ENCODE results near the gene CCDC146.

CCDC146 gene

DNA sequence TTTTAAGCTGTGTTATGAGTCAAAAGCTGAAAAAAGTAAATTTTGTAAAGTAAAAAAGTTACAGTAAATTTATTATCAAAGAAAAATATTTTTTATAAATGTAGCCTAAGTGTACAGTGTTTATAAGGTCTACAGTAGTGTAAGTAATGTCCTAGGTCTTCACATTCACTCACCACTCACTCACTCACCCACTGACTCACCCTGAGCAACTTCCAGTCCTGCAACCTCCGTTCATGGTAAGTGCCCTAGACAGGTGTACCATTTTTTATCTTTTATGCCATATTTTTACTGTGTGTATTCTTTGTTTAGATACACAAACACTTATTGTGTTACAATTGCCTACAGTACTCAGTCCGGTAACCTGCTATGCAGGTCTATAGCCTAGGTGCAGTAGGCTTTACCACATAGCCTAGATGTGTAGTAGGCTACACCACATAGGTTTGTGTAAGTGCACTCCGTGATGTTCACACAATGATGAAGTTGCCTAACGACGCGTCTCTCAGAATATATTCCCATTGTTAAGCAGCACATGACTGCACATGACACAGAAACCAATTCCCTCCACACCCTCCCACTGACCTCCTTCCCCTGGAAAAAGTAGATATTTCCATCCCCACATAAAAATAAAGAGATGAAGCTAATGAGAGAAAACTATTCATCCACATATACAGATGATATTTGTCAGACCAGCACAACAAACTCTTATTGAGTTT, 122.0 kb downstream of the CCDC146 start:
- in situ Hi-C loops (cut with MboI; ENCODE audit: low pct_unique_long_range_greater_than_20kb, low sequenced_read_pairs, unreplicated experiment): no loop called here
- TF ChIP-seq CTCF (IDR thresholded peaks at IDR 0.05; ENCODE audit: extremely low read depth, insufficient read depth, missing control alignments): no peak
- no peak for DNase-seq (ENCODE audit: low spot score)

DNA sequence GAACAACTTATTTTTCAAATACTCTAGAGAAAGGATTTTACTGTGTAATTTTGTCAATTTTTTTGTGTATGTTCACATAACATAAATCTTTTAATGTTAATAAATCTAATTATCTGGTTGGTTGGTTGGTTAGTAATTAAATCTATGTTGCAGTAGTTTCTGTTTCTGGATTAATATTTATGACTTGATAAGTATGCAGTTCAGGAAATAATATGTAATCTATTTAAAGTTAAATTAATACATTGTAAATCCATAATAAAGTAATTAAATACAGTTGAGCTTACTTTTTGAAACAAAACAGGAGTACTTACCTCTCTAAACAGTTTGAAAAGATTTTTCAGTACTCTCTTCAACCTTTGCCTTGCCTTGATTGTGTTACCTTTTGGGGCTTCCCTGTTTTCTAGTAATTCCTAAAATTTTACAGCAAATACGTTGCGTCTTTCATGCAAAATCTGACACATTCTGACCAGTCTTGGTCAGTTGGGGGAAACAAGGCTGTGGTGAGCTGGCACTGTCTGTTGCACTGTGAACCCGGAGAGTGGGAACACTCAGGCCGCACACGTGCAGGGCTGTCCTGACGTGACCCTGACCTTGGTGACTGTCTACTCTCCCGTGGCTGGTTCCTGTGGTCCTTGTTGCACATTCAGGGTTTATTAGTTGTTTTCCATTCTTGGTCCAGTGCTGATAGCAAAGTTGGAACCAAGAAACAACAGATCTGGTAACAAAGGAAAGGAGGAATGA, 122.8 kb downstream of the CCDC146 start:
- TF ChIP-seq CTCF (IDR thresholded peaks at IDR 0.05; ENCODE audit: extremely low read depth, insufficient read depth, missing control alignments): no peak
- in situ Hi-C loops (cut with MboI; ENCODE audit: low pct_unique_long_range_greater_than_20kb, low sequenced_read_pairs, unreplicated experiment): loop anchor here (5.0 kb wide), 1 partner anchor 87 kb away; no protein-coding TSS in a partner anchor
- no peak for DNase-seq (ENCODE audit: low spot score)

- in situ Hi-C loops (cut with MboI; ENCODE audit: low pct_unique_long_range_greater_than_20kb, low sequenced_read_pairs, unreplicated experiment): loop anchor here (5.0 kb wide), 1 partner anchor 86 kb away; no protein-coding TSS in a partner anchor
- no peak for TF ChIP-seq CTCF (IDR thresholded peaks at IDR 0.05; ENCODE audit: extremely low read depth, insufficient read depth, missing control alignments)
- DNase-seq (ENCODE audit: low spot score): no peak
These were observed 123.7 kb downstream of the CCDC146 start for GRCh38 chr7:77246026-77246640.

DNA sequence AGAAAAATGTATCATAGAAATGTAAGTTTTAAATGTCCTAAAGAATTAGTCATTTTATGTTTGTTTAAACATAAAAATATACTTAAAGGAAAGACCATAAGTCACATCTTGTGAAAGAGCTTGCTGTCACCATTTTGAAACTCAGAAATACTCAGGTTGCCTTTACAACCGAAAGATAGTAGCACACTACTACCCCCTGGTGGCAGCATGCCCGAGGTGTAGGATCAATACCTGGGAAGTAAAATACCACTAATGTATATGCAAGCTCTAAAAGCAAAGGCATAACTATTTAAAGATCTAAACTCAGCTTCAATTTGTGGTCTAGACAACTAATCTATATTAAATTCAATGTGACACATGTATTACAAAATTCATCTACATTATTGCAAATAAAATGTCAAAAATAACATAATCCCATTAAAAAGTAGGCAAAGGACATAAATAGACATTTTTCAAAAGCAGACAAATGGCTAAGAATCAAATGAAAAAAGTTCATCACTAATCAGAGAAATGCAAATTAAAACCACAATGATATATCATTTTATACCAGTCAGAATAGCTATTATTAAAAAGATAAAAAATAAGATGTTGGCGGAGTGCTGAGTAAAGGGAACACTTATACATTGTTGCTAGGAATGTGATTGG, 124.9 kb downstream of the CCDC146 start:
- TF ChIP-seq CTCF (IDR thresholded peaks at IDR 0.05; ENCODE audit: extremely low read depth, insufficient read depth, missing control alignments): peak; percentile 70
- peak; percentile 73 for DNase-seq (ENCODE audit: low spot score)
- in situ Hi-C loops (cut with MboI; ENCODE audit: low pct_unique_long_range_greater_than_20kb, low sequenced_read_pairs, unreplicated experiment): loop anchor here (5.0 kb wide), 1 partner anchor 85 kb away; no protein-coding TSS in a partner anchor

DNA sequence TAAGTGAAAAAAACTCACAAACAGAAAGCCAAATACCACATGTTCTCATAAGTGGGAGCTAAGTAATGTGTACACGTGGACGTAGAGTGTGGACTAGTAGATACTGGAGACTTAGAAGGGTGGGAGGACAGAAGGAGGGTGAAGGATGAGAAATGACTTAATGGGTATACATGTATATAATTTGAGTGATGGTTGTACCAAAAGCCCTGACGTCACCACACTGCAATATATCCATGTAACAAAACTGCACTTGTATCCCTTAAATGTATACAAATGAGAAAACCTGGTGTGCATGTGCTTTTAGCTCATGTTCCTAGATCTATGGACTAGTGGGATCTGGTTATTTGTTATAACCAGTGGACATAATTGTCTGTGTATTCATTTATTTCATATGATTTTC, 125.7 kb downstream of the CCDC146 start:
- in situ Hi-C loops (cut with MboI; ENCODE audit: low pct_unique_long_range_greater_than_20kb, low sequenced_read_pairs, unreplicated experiment): loop anchor here (5.0 kb wide), 1 partner anchor 84 kb away; no protein-coding TSS in a partner anchor
- no peak for TF ChIP-seq CTCF (IDR thresholded peaks at IDR 0.05; ENCODE audit: extremely low read depth, insufficient read depth, missing control alignments)
- DNase-seq (ENCODE audit: low spot score): no peak

DNA sequence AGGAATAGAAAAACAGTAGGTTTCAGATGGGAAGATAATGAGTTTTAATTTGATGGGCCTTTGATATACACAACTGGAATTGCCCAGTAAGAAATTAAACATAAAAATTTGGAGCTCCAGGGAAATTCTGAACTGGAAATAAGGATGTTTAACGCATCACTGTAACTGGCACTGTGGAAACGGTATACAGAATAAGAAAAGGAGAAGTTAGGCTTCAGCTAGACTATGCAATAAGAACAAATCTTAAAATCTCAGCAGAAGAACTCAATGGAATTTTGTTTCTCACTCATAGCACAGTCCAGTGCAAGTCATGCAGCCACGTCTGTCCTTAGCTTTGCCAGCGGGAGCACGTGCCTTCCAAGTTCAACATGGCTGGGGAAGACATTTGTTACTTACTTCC, 130.1 kb downstream of the CCDC146 start:
- no peak for TF ChIP-seq CTCF (IDR thresholded peaks at IDR 0.05; ENCODE audit: extremely low read depth, insufficient read depth, missing control alignments)
- in situ Hi-C loops (cut with MboI; ENCODE audit: low pct_unique_long_range_greater_than_20kb, low sequenced_read_pairs, unreplicated experiment): loop anchor here (10.0 kb wide), 1 partner anchor 128 kb away; the partner anchor contains the start of gene CCDC146
- no peak for DNase-seq (ENCODE audit: low spot score)

Data from GM13977 (cell line).